Fibroblast of villous mesenchyme (primary cell): Measurements from ENCODE around the gene CYP4B1. TPM values are rescaled to one million over a fixed set of nuclear protein-coding genes. Genes with fewer than 3 reads are reported as not detected.

Experiments used
- DNase-seq: peaks from one replicate; pipeline ENCODE4 v3.0.0-alpha.2; 2010; ENCODE audit warnings: low read depth
- H3K4me3 ChIP-seq: 2 replicates; pipeline ENCODE4 v1.5.1; 2011; ENCODE audit warnings: low read depth, mild to moderate bottlenecking, low read length
- CTCF ChIP-seq: IDR thresholded peaks from 2 replicates; pipeline ENCODE4 v1.5.1; 2012; ENCODE audit warnings: low read depth, mild to moderate bottlenecking, low read length; ENCODE audit not compliant: insufficient read depth
- total RNA-seq: library from RNA; depleted of rRNA; stranded (reverse); fragments of >200 nt; gene quantifications from 2 replicates; pipeline ENCODE4 v1.2.3, GENCODE V29; 2012

The CYP4B1 gene
- total RNA-seq, 1 donor: not detected

GRCh38 chr1:46809904-46810303 is 11.1 kb downstream of the CYP4B1 start:
- no peak for DNase-seq
- no peak for TF ChIP-seq CTCF
- H3K4me3 ChIP-seq: no peak overlapping the region

GRCh38 chr1:46810596-46810995 is 11.8 kb downstream of the CYP4B1 start:
- H3K4me3 ChIP-seq: no peak overlapping the region
- TF ChIP-seq CTCF: no peak

GRCh38 chr1:46811053-46811452 is 12.2 kb downstream of the CYP4B1 start:
- H3K4me3 ChIP-seq: no peak overlapping the region
- no peak for DNase-seq
- no peak for TF ChIP-seq CTCF

More at GRCh38 chr1:46810596-46810995, 11.8 kb downstream of the CYP4B1 start:
- no peak for DNase-seq

- no peak for DNase-seq
- no peak for TF ChIP-seq CTCF
- H3K4me3 ChIP-seq: no peak overlapping the region
Measured at GRCh38 chr1:46812065-46812963, 13.5 kb downstream of the CYP4B1 start.

- H3K4me3 ChIP-seq: no peak overlapping the region
- DNase-seq: no peak
- no peak for TF ChIP-seq CTCF
Measured at GRCh38 chr1:46812996-46813857, 14.4 kb downstream of the CYP4B1 start.

GRCh38 chr1:46813858-46814396 is 15.1 kb downstream of the CYP4B1 start:
- TF ChIP-seq CTCF: no peak
- H3K4me3 ChIP-seq: no peak overlapping the region
- no peak for DNase-seq
